Stimulated activated CD8-positive, alpha-beta memory T cell treated with anti-CD3 and anti-CD28 coated beads, Interleukin-7, amount 100 ng/mL, for 48 hours (primary cell): ENCODE results near the gene SPRY4.
"Not testable (repeated sequence)": the region's sequence is repeated elsewhere in the genome, so short reads cannot be mapped to it uniquely, and the experiment has no call there.

Experiments
- DNase-seq, 2 donors: peaks; one replicate each; pipeline ENCODE4 v3.0.0-alpha.2; 2020; ENCODE audit warnings: low read depth in 1 of 2; ENCODE audit errors: extremely low read depth in 1 of 2

Gene SPRY4

DNA sequence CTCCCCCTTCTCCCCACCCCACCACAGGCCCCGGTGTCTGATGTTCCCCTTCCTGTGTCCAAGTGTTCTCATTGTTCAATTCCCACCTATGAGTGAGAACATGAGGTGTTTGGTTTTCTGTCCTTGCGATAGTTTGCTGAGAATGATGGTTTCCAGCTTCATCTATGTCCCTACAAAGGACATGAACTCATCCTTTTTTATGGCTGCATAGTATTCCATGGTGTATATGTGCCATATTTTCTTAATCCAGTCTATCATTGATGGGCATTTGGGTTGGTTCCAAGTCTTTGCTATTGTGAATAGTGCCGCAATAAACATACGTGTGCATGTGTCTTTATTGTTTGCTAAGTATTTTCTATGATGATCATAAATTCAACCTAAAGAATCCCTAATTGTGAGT is 60.7 kb downstream of the SPRY4 start:
- not testable (repeated sequence) for DNase-seq

DNA sequence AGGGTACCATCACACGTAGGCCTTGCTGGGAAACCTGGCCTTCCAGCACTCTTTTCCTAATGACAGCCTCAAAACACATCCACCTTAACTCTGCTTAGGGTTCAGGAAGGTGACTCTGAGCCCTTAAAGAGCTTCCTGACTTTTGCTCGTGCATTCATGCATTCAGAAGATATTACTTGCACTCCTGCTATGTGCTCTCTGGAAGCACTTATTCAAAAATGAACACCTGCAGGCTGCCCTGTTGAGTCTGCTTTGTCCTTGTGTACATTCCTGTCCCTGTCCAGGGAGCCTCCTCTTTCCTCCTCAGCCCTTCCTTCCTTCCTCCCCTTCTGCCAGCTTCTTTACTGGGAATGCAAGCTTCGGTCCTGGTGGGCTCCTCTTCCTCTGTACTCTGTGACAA is 61.5 kb downstream of the SPRY4 start:
- DNase-seq, result no peak

- no peak for DNase-seq
Observed at GRCh38 chr5:142262683-142263082, 62.1 kb downstream of the SPRY4 start.
